ENCODE data around the gene ASCC2.

The ASCC2 gene

DNA sequence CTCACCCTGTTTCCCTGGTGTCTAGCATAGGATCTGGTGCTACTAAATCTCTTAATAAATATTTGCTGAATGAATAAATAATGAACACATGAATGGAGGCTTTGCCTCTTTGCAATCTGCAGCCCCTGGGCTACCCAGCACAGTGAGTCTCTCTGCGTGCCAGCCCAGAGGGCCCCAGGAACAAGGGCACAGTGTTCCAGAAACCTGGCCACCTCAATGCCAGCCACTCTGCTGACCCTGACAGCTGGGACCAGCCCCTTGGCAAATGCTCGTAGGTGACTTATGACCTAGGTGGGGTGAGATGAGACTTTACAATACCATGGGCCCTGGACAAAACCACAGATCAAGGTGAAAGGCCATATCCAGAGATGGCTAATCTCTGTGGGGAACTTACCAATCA is 39.3 kb downstream of the ASCC2 start (continued):
- TF ChIP-seq TOX (CRISPR knock-in tag; IDR thresholded peaks at IDR 0.05; ENCODE audit: borderline replicate concordance) (no peak), ZC3H10 (CRISPR knock-in tag; IDR thresholded peaks at IDR 0.05) (no peak)

DNA sequence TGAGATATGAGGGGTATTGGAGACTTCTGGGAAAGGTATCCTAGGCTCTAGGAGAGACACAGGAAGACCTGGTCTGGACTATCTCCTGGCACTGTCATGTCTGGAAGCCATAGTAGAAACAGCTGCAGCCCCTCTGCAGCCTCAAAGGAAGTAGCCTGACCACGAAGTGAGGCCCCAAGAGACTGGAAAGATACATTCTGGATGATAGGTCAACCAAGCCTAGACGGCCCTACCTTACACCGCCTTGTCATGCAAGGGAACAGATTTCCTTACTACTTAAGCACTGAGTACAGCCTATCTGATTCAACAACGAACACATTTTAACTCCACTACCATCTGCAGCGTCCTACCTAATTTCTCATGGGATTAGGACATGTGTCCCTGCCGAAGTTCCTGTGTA is 39.8 kb downstream of the ASCC2 start:
- ATAC-seq: no peak

DNA sequence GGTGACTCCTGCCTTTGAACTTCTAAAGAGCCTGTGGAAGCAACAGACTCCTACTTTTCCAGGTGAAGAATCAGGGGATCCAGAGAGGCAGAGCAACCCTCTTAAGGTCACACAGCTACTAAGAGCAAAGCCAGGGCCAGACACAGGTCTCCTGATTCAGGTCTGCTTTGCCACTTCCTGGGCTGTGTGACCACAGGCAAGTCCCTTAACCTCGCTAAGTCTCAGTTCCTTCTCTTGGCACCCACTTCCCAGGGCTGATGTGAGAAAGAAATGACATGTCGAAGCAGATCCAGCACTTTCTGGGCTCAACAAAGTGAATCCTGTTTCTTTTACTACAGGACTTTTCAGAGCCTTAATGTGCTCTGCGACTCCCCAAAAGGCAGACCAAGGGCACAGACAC is 40.7 kb downstream of the ASCC2 start:
- no peak for ATAC-seq
- TF ChIP-seq PPARA (CRISPR knock-in tag; IDR thresholded peaks at IDR 0.05; ENCODE audit: borderline replicate concordance) (no peak), CSDC2 (CRISPR knock-in tag; IDR thresholded peaks at IDR 0.05) (no peak), ESRRG (CRISPR knock-in tag; IDR thresholded peaks at IDR 0.05) (no peak), ZNF565 (CRISPR knock-in tag; conservative IDR thresholded peaks at IDR 0.05; ENCODE audit: low read depth) (no peak), ZNF70 (CRISPR knock-in tag; IDR thresholded peaks at IDR 0.05) (no peak), ISL1 (CRISPR knock-in tag; IDR thresholded peaks at IDR 0.05) (no peak)
- TF ChIP-seq, protein P1, sequence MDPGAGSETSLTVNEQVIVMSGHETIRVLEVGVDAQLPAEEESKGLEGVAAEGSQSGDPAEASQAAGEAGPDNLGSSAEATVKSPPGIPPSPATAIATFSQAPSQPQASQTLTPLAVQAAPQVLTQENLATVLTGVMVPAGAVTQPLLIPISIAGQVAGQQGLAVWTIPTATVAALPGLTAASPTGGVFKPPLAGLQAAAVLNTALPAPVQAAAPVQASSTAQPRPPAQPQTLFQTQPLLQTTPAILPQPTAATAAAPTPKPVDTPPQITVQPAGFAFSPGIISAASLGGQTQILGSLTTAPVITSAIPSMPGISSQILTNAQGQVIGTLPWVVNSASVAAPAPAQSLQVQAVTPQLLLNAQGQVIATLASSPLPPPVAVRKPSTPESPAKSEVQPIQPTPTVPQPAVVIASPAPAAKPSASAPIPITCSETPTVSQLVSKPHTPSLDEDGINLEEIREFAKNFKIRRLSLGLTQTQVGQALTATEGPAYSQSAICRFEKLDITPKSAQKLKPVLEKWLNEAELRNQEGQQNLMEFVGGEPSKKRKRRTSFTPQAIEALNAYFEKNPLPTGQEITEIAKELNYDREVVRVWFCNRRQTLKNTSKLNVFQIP (CRISPR knock-in tag; IDR thresholded peaks at IDR 0.05; ENCODE audit: borderline replicate concordance, low read depth): no peak
- TF ChIP-seq, protein P2, sequence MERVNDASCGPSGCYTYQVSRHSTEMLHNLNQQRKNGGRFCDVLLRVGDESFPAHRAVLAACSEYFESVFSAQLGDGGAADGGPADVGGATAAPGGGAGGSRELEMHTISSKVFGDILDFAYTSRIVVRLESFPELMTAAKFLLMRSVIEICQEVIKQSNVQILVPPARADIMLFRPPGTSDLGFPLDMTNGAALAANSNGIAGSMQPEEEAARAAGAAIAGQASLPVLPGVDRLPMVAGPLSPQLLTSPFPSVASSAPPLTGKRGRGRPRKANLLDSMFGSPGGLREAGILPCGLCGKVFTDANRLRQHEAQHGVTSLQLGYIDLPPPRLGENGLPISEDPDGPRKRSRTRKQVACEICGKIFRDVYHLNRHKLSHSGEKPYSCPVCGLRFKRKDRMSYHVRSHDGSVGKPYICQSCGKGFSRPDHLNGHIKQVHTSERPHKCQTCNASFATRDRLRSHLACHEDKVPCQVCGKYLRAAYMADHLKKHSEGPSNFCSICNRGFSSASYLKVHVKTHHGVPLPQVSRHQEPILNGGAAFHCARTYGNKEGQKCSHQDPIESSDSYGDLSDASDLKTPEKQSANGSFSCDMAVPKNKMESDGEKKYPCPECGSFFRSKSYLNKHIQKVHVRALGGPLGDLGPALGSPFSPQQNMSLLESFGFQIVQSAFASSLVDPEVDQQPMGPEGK (CRISPR knock-in tag; IDR thresholded peaks at IDR 0.05; ENCODE audit: borderline replicate concordance): no peak
- TF ChIP-seq, protein P3, sequence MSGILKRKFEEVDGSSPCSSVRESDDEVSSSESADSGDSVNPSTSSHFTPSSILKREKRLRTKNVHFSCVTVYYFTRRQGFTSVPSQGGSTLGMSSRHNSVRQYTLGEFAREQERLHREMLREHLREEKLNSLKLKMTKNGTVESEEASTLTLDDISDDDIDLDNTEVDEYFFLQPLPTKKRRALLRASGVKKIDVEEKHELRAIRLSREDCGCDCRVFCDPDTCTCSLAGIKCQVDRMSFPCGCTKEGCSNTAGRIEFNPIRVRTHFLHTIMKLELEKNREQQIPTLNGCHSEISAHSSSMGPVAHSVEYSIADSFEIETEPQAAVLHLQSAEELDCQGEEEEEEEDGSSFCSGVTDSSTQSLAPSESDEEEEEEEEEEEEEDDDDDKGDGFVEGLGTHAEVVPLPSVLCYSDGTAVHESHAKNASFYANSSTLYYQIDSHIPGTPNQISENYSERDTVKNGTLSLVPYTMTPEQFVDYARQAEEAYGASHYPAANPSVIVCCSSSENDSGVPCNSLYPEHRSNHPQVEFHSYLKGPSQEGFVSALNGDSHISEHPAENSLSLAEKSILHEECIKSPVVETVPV (CRISPR knock-in tag; IDR thresholded peaks at IDR 0.05): no peak
- TF ChIP-seq, protein P4, sequence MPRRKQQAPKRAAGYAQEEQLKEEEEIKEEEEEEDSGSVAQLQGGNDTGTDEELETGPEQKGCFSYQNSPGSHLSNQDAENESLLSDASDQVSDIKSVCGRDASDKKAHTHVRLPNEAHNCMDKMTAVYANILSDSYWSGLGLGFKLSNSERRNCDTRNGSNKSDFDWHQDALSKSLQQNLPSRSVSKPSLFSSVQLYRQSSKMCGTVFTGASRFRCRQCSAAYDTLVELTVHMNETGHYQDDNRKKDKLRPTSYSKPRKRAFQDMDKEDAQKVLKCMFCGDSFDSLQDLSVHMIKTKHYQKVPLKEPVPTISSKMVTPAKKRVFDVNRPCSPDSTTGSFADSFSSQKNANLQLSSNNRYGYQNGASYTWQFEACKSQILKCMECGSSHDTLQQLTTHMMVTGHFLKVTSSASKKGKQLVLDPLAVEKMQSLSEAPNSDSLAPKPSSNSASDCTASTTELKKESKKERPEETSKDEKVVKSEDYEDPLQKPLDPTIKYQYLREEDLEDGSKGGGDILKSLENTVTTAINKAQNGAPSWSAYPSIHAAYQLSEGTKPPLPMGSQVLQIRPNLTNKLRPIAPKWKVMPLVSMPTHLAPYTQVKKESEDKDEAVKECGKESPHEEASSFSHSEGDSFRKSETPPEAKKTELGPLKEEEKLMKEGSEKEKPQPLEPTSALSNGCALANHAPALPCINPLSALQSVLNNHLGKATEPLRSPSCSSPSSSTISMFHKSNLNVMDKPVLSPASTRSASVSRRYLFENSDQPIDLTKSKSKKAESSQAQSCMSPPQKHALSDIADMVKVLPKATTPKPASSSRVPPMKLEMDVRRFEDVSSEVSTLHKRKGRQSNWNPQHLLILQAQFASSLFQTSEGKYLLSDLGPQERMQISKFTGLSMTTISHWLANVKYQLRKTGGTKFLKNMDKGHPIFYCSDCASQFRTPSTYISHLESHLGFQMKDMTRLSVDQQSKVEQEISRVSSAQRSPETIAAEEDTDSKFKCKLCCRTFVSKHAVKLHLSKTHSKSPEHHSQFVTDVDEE (CRISPR knock-in tag; IDR thresholded peaks at IDR 0.05): no peak

More for the DNA sequence above, 39.8 kb downstream of the ASCC2 start:
- no peak for TF ChIP-seq RARB (CRISPR knock-in tag; IDR thresholded peaks at IDR 0.05)
- no peak for TF ChIP-seq ZNF70 (CRISPR knock-in tag; IDR thresholded peaks at IDR 0.05)
- TF ChIP-seq ZFP3 (CRISPR knock-in tag; IDR thresholded peaks at IDR 0.05): no peak
- TF ChIP-seq OSR1 (CRISPR knock-in tag; IDR thresholded peaks at IDR 0.05): no peak
- no peak for TF ChIP-seq ZNF8 (CRISPR knock-in tag; IDR thresholded peaks at IDR 0.05)
- TF ChIP-seq, protein P3 (CRISPR knock-in tag; IDR thresholded peaks at IDR 0.05): no peak
- TF ChIP-seq CSDC2 (CRISPR knock-in tag; IDR thresholded peaks at IDR 0.05): no peak
- TF ChIP-seq ZC3H10 (CRISPR knock-in tag; IDR thresholded peaks at IDR 0.05): no peak
- no peak for TF ChIP-seq BACH2 (CRISPR knock-in tag; IDR thresholded peaks at IDR 0.05; ENCODE audit: borderline replicate concordance)
- no peak for TF ChIP-seq ZNF565 (CRISPR knock-in tag; conservative IDR thresholded peaks at IDR 0.05; ENCODE audit: low read depth)
- no peak for TF ChIP-seq ZFP30 (CRISPR knock-in tag; IDR thresholded peaks at IDR 0.05)
- TF ChIP-seq GLIS3 (CRISPR knock-in tag; IDR thresholded peaks at IDR 0.05): no peak
- TF ChIP-seq ESRRG (CRISPR knock-in tag; IDR thresholded peaks at IDR 0.05): no peak
- TF ChIP-seq, protein P5, sequence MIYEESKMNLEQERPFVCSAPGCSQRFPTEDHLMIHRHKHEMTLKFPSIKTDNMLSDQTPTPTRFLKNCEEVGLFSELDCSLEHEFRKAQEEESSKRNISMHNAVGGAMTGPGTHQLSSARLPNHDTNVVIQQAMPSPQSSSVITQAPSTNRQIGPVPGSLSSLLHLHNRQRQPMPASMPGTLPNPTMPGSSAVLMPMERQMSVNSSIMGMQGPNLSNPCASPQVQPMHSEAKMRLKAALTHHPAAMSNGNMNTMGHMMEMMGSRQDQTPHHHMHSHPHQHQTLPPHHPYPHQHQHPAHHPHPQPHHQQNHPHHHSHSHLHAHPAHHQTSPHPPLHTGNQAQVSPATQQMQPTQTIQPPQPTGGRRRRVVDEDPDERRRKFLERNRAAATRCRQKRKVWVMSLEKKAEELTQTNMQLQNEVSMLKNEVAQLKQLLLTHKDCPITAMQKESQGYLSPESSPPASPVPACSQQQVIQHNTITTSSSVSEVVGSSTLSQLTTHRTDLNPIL (CRISPR knock-in tag; IDR thresholded peaks at IDR 0.05; ENCODE audit: low read depth): no peak
- TF ChIP-seq ISL1 (CRISPR knock-in tag; IDR thresholded peaks at IDR 0.05): no peak
- TF ChIP-seq, protein P1 (CRISPR knock-in tag; IDR thresholded peaks at IDR 0.05; ENCODE audit: borderline replicate concordance, low read depth): no peak
- TF ChIP-seq, protein P4 (CRISPR knock-in tag; IDR thresholded peaks at IDR 0.05): no peak
- no peak for TF ChIP-seq ARNTL (CRISPR knock-in tag; IDR thresholded peaks at IDR 0.05; ENCODE audit: borderline replicate concordance, low read depth)
- no peak for TF ChIP-seq SNAI2 (CRISPR knock-in tag; IDR thresholded peaks at IDR 0.05)

Data from SK-N-SH treated with all-trans-retinoic acid at 6 μM for 48 hours (cell line).